GM12878 (cell line): ENCODE data around the gene WWC2.

ENCODE experiments used
- CTCF ChIP-seq, 3 experiments: IDR thresholded peaks in 2 of 3; conservative IDR thresholded peaks in 1 of 3; 2 replicates each; pipeline ENCODE4 v1.5.1; 2011; ENCODE audit warnings: low read depth in 3 of 3, low read length in 3 of 3, mild to moderate bottlenecking in 3 of 3, control low read depth in 2 of 3, moderate library complexity in 2 of 3, inconsistent platforms in 1 of 3, mixed read lengths in 1 of 3; ENCODE audit not compliant: control insufficient read depth in 2 of 3, insufficient read depth in 1 of 3; ENCODE audit errors: extremely low read depth in 1 of 3
- POLR2A ChIP-seq: IDR thresholded peaks from 2 replicates; pipeline ENCODE4 v1.6.1; 2011; ENCODE audit warnings: low read depth, mild to moderate bottlenecking, low read length
- ZZZ3 ChIP-seq: IDR thresholded peaks from 2 replicates; pipeline ENCODE4 v1.6.1; 2011; ENCODE audit warnings: low read depth; ENCODE audit not compliant: control insufficient read depth, insufficient read length

- TF ChIP-seq ZZZ3 (no peak), CTCF (IDR thresholded peaks at IDR 0.05 in 2 of 3, conservative IDR thresholded peaks at IDR 0.05 in 1 of 3; ENCODE audit: control insufficient read depth in 2 of 3, extremely low read depth in 1 of 3, insufficient read depth in 1 of 3, low read depth in 3 of 3, low read length in 3 of 3) (no peak), POLR2A (no peak)
Observed at GRCh38 chr4:183347146-183347545, 248.1 kb downstream of the WWC2 start.
